GM06990 (cell line): ENCODE measurements around the gene WDR45.
A peak's percentile ranks its signal among the peaks of the same experiment; 100 is the strongest.

Source experiments
- DNase-seq: peaks from one replicate; pipeline ENCODE4 v3.0.0-alpha.2; 2011; ENCODE audit not compliant: insufficient read length; ENCODE audit errors: extremely low read depth
- H3K27me3 ChIP-seq: replicated peaks from 2 replicates; pipeline ENCODE4 v1.6.0; 2011; ENCODE audit warnings: low read length; ENCODE audit not compliant: control insufficient read depth, insufficient read depth
- H3K36me3 ChIP-seq: 2 replicates; pipeline ENCODE4 v1.5.1; 2011; ENCODE audit warnings: low read length; ENCODE audit not compliant: control insufficient read depth, insufficient read depth
- H3K4me3 ChIP-seq: replicated peaks from 2 replicates; pipeline ENCODE4 v1.5.1; 2011; ENCODE audit warnings: low read depth, mild to moderate bottlenecking, control low read depth, low read length
- TF ChIP-seq, protein P1 (sequence below): IDR thresholded peaks from 2 replicates; pipeline ENCODE4 v1.5.1; 2011; ENCODE audit warnings: low read length, control low read depth, mild to moderate bottlenecking, inconsistent platforms; ENCODE audit not compliant: insufficient read depth, poor library complexity, severe bottlenecking

Gene WDR45

DNA sequence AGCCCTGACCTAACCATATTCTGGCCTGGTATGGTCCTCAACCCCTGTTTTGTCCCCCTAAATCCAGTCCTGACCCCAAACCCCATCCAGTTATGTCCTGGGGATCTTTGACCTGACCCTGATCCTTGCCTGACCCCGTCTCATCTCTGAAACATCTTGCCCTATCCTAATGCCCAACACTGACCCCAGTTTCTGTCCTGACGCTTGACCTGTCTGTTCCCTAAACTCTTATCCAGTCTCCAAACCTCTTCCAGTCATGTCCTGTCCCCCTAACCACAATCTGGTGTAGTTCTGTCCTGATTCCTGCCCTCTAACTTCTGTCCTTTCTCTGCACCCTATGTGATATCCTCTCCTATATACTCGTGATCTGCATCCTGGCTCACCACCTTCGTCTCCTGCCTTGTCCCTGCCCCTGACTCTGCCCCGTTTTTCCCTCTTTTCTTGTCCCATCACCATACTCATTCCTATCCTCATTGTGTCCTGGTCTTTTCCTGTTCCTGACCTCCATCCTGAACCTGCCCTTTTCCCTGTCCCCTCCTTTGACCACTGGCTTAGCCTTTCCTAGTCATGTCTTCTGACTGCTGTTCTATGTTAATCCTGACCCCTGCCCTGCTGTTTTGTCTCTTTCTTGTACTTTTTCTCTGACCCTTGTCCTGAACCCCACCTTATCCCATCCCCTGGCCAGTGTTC is 25.5 kb downstream of the WDR45 start:
- TF ChIP-seq, protein P1, sequence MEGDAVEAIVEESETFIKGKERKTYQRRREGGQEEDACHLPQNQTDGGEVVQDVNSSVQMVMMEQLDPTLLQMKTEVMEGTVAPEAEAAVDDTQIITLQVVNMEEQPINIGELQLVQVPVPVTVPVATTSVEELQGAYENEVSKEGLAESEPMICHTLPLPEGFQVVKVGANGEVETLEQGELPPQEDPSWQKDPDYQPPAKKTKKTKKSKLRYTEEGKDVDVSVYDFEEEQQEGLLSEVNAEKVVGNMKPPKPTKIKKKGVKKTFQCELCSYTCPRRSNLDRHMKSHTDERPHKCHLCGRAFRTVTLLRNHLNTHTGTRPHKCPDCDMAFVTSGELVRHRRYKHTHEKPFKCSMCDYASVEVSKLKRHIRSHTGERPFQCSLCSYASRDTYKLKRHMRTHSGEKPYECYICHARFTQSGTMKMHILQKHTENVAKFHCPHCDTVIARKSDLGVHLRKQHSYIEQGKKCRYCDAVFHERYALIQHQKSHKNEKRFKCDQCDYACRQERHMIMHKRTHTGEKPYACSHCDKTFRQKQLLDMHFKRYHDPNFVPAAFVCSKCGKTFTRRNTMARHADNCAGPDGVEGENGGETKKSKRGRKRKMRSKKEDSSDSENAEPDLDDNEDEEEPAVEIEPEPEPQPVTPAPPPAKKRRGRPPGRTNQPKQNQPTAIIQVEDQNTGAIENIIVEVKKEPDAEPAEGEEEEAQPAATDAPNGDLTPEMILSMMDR = no peak
- Histone ChIP-seq H3K4me3 (peak overlapping the region; percentile 63), H3K27me3 (no peaks in the 10 kb centered on the region), H3K36me3 (no peaks in the 10 kb centered on the region)
- no peak for DNase-seq

DNA sequence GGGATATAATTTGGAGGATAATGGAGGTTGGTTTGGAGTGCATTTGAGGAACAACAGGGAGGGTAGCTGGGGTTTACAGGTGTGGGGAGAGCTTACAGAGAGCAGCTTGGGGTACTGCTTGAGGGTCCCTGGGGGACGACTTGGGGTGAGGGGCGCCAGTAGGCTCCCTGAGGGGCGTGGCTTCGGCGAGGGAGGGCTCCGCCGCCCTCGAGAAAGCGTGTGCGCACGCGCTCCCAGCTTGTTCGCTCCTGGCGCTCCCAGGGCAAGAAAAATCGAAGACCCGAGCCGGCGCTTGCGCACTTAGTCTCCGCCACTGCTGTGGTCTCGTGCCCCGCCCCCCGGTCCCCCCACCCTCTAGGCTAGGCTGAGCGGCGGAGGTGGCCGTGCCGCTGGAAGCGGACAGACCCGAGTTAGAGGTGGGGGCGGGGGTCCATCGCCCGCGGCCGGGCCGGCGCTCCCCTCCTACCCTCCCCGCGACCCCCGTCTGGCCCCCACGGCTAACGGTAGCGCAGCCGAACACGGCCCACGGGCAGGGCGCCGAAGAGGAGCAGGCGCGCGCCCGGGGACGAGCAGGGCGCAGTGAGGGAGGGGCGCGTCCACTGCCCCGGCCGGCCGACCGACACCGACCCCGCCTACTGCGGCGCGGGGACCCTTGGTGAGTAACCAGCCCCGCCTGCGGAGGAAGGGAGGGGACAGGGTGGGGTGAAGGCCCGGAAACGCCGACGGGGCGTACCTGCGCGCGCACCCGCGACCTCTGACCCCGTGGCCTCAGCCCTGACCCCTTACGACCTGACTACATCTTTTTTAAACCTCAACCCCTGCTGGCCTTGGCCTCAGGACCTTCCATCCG is 26.2 kb downstream of the WDR45 start:
- TF ChIP-seq, protein P1 = no peak
- Histone ChIP-seq H3K4me3 (peak overlapping the region; percentile 63), H3K27me3 (no peaks in the 10 kb centered on the region), H3K36me3 (no peaks in the 10 kb centered on the region)
- peak; percentile 59 for DNase-seq

DNA sequence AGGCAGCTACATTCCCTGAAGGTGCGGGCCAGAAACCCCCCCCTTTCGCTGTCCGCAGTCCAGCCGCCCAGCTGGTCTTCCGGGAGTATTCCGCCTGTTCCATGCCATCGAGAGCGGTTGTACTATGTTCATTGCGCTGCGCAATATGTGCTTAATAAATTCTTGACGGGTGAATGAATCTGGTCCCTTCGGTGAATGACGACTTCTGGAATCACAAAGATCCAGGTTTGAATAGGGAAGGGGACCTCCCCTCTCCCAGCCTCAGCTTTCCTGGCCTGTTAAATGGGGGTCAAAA is 35.8 kb downstream of the WDR45 start:
- TF ChIP-seq, protein P1 = no peak
- Histone ChIP-seq H3K27me3 (no peaks in the 10 kb centered on the region), H3K36me3 (0 out of 2 replicates have a peak, but pooled peaks cover 3% of the 10 kb centered on the region), H3K4me3 (peak overlapping the region; percentile 28; the same call in 1 of the 2 replicates)
- no peak for DNase-seq

DNA sequence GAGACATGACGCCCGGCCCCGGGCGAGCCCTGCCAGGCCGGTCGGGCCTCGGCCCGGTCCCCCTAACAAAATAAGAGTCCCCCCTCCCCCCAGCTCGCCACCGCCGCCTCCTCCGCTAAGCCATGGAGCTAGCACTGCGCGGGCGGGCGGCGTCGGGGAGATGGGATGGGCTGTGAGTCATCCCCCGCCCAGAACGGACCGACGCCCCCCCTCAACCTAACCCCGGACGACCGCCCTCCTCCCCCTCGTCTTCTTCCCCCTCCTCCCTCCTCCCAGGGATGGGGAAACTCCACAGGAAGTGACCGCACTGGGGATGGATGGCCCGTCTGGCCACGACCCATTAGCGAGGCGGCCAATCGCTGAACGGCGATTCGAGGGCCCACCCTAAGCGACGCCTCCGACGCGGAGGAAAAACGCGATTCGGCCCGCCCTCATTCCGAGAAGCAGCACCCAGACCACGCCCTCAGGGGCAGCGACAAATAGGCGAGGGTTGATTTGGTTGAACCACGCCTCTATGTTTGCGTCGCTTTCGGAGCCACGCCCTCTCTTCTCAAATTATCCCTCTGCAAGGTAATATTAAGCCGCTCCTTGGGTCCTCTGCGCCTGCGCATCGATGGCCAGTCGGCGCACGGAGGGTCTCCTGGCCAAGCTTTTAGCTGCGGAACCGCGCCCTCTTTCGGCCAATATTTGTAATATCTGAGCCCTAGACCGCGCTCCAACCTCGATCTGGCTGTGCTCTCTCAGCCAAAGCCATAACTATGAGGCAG is 36.3 kb downstream of the WDR45 start, which contains the start of gene TFE3:
Gene TFE3, minus strand, starts transcription at position 138 of the 767 bp plus-strand sequence. Its CDS starts 131 bp downstream, at position 7.
- TF ChIP-seq, protein P1 = peak; percentile 53
- Histone ChIP-seq H3K4me3 (peak within 1 kb of the TSS; percentile 75), H3K36me3 (peaks cover 3% of the 10 kb centered on the region; the same call in 1 of the 2 replicates), H3K27me3 (no peaks in the 10 kb centered on the region)
- DNase-seq = peak; percentile 93

DNA sequence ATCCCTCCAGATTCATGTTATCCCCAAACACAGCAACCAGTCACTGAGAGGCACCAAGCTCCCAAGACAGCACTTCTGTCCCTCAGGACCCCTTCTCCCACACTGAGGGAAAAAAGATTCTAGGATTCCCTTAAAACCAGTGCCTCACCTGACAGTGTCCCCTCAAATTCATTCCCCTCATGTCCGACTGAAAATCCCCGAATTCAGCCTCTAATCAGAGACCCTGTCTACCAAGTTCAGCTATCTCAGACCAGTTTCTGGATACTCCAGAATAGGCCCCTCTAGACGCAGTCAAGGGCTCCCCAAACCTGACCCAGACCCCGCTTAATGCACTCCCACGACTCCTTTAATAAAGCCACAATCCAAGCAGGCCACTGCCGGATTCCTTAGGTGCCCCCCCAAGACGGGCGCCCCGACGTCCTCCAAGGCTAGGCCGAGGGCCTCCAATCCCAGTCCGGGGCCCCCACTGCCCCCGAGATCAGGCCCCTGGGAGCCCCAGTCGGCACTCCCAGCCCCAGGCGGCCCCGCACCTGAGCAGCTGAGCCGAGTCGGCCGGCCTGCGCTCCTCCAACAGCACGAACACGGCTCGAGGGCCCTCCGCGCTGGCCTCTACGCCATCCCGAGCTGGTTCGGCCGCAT is 37.0 kb downstream of the WDR45 start:
- TF ChIP-seq, protein P1 = no peak
- Histone ChIP-seq H3K27me3 (no peaks in the 10 kb centered on the region), H3K4me3 (peak overlapping the region; percentile 75), H3K36me3 (peaks cover 3% of the 10 kb centered on the region)
- no peak for DNase-seq
